HEK293 (cell line): Measurements from ENCODE around the gene NEB.

Source experiments
- CTCF ChIA-PET: fragments of 350-600 bp; formaldehyde crosslinking; extraction: SDS; loops from one replicate; lab custom pipeline; 2021; ENCODE audit warnings: antibody characterized with exemption; lab: Yijun Ruan, JAX
- POLR2A ChIA-PET: fragments of 300-600 bp; formaldehyde crosslinking; extraction: SDS; loops from one replicate; lab custom pipeline; 2020; ENCODE audit warnings: antibody characterized with exemption, inconsistent platforms; lab: Yijun Ruan, JAX
- H3K27ac ChIP-seq: fragments of 200-500 bp; sonication (Bioruptor generic); 2 replicates; pipeline ENCODE4 v1.5.1; 2014; ENCODE audit warnings: low read depth, low read length, control low read depth, inconsistent platforms; ENCODE audit errors: extremely low read depth
- H3K36me3 ChIP-seq, 2 experiments: fragments of 200-500 bp in 1 of 2; sonication (Bioruptor generic) in 1 of 2; 1 replicate in 1 of 2; 2 replicates in 1 of 2; pipeline ENCODE4 v1.5.1; 2014 to 2017; ENCODE audit warnings: inconsistent platforms in 2 of 2, low read length in 2 of 2; ENCODE audit not compliant: control insufficient read depth in 2 of 2, insufficient read depth in 1 of 2
- H3K4me1 ChIP-seq: fragments of 200-500 bp; sonication (Bioruptor generic); 2 replicates; pipeline ENCODE4 v1.5.1; 2014; ENCODE audit warnings: mild to moderate bottlenecking, low read length, inconsistent platforms; ENCODE audit not compliant: control insufficient read depth, insufficient read depth
- H3K4me3 ChIP-seq: 2 replicates; pipeline ENCODE4 v1.5.1; 2011; ENCODE audit warnings: low read depth, mild to moderate bottlenecking, control low read depth, low read length, moderate library complexity
- H3K9me3 ChIP-seq: fragments of 200-500 bp; sonication (Bioruptor generic); 2 replicates; pipeline ENCODE4 v1.5.1; 2014; ENCODE audit warnings: low read depth, low read length, inconsistent platforms; ENCODE audit not compliant: control insufficient read depth, insufficient read depth
- CTCF ChIP-seq: fragments of 450-650 bp; formaldehyde crosslinking; IDR thresholded peaks from 2 replicates; pipeline ENCODE4 v1.5.1; 2016; ENCODE audit warnings: missing biosample characterization, missing genetic modification characterization
- GFI1B ChIP-seq: fragments of 450-650 bp; formaldehyde crosslinking; IDR thresholded peaks from 2 replicates; pipeline ENCODE4 v1.5.1; 2016; ENCODE audit warnings: missing biosample characterization, missing genetic modification characterization
- INSM2 ChIP-seq: fragments of 450-650 bp; formaldehyde crosslinking; IDR thresholded peaks from 2 replicates; pipeline ENCODE4 v1.5.1; 2016; ENCODE audit warnings: missing biosample characterization, missing genetic modification characterization
- KLF1 ChIP-seq: fragments of 450-650 bp; formaldehyde crosslinking; IDR thresholded peaks from 2 replicates; pipeline ENCODE4 v1.5.1; 2016; ENCODE audit warnings: missing biosample characterization, missing genetic modification characterization
- MZF1 ChIP-seq: fragments of 450-650 bp; formaldehyde crosslinking; IDR thresholded peaks from 2 replicates; pipeline ENCODE4 v1.5.1; 2017; ENCODE audit warnings: missing biosample characterization, missing genetic modification characterization, borderline replicate concordance
- RBAK ChIP-seq: fragments of 450-650 bp; formaldehyde crosslinking; IDR thresholded peaks from 2 replicates; pipeline ENCODE4 v1.5.1; 2016; ENCODE audit warnings: missing biosample characterization, missing genetic modification characterization
- SP7 ChIP-seq: fragments of 450-650 bp; formaldehyde crosslinking; IDR thresholded peaks from 2 replicates; pipeline ENCODE4 v1.5.1; 2016; ENCODE audit warnings: missing biosample characterization, missing genetic modification characterization
- TSHZ1 ChIP-seq: fragments of 450-650 bp; formaldehyde crosslinking; IDR thresholded peaks from 2 replicates; pipeline ENCODE4 v1.5.1; 2016; ENCODE audit warnings: missing biosample characterization, missing genetic modification characterization, borderline replicate concordance
- ZIC2 ChIP-seq: fragments of 450-650 bp; formaldehyde crosslinking; IDR thresholded peaks from 2 replicates; pipeline ENCODE4 v1.5.1; 2016; ENCODE audit warnings: missing biosample characterization, missing genetic modification characterization
- ZNF114 ChIP-seq: fragments of 450-650 bp; formaldehyde crosslinking; IDR thresholded peaks from 2 replicates; pipeline ENCODE4 v1.5.0; 2017; ENCODE audit warnings: missing biosample characterization, missing genetic modification characterization
- ZNF133 ChIP-seq: fragments of 450-650 bp; formaldehyde crosslinking; IDR thresholded peaks from 2 replicates; pipeline ENCODE4 v1.5.1; 2016; ENCODE audit warnings: missing biosample characterization, missing genetic modification characterization
- ZNF169 ChIP-seq: fragments of 450-650 bp; formaldehyde crosslinking; IDR thresholded peaks from 2 replicates; pipeline ENCODE4 v1.5.1; 2016; ENCODE audit warnings: missing biosample characterization, missing genetic modification characterization
- ZNF175 ChIP-seq: fragments of 450-650 bp; formaldehyde crosslinking; IDR thresholded peaks from 2 replicates; pipeline ENCODE4 v1.5.1; 2016; ENCODE audit warnings: missing biosample characterization, missing genetic modification characterization
- ZNF2 ChIP-seq: fragments of 450-650 bp; formaldehyde crosslinking; IDR thresholded peaks from 2 replicates; pipeline ENCODE4 v1.5.1; 2016; ENCODE audit warnings: missing biosample characterization, missing genetic modification characterization
- ZNF202 ChIP-seq: fragments of 450-650 bp; formaldehyde crosslinking; IDR thresholded peaks from 2 replicates; pipeline ENCODE4 v1.5.1; 2016; ENCODE audit warnings: missing biosample characterization, missing genetic modification characterization, borderline replicate concordance
- ZNF335 ChIP-seq: fragments of 450-650 bp; formaldehyde crosslinking; conservative IDR thresholded peaks from 2 replicates; pipeline ENCODE4 v1.5.1; 2016; ENCODE audit warnings: missing biosample characterization, missing genetic modification characterization
- ZNF362 ChIP-seq: fragments of 450-650 bp; formaldehyde crosslinking; IDR thresholded peaks from 2 replicates; pipeline ENCODE4 v1.5.1; 2016; ENCODE audit warnings: missing biosample characterization, missing genetic modification characterization
- ZNF394 ChIP-seq: fragments of 450-650 bp; formaldehyde crosslinking; IDR thresholded peaks from 2 replicates; pipeline ENCODE4 v1.5.1; 2016; ENCODE audit warnings: missing biosample characterization, missing genetic modification characterization, mild to moderate bottlenecking, moderate library complexity, borderline replicate concordance
- ZNF423 ChIP-seq: fragments of 450-650 bp; formaldehyde crosslinking; IDR thresholded peaks from 2 replicates; pipeline ENCODE4 v1.5.1; 2016; ENCODE audit warnings: missing biosample characterization, missing genetic modification characterization
- ZNF433 ChIP-seq: fragments of 450-650 bp; formaldehyde crosslinking; IDR thresholded peaks from 2 replicates; pipeline ENCODE4 v1.5.1; 2016; ENCODE audit warnings: missing biosample characterization, missing genetic modification characterization, low read depth
- ZNF488 ChIP-seq: fragments of 450-650 bp; formaldehyde crosslinking; IDR thresholded peaks from 2 replicates; pipeline ENCODE4 v1.5.1; 2016; ENCODE audit warnings: missing biosample characterization, missing genetic modification characterization
- ZNF510 ChIP-seq: fragments of 450-650 bp; formaldehyde crosslinking; IDR thresholded peaks from 2 replicates; pipeline ENCODE4 v1.5.1; 2018; ENCODE audit warnings: mild to moderate bottlenecking, missing genetic modification characterization, missing biosample characterization; ENCODE audit not compliant: insufficient replicate concordance
- ZNF521 ChIP-seq: fragments of 450-650 bp; formaldehyde crosslinking; IDR thresholded peaks from 2 replicates; pipeline ENCODE4 v1.5.1; 2017; ENCODE audit warnings: missing biosample characterization, mild to moderate bottlenecking, missing genetic modification characterization
- ZNF544 ChIP-seq: fragments of 450-650 bp; formaldehyde crosslinking; IDR thresholded peaks from 2 replicates; pipeline ENCODE4 v1.5.0; 2017; ENCODE audit warnings: missing biosample characterization, missing genetic modification characterization
- ZNF555 ChIP-seq: fragments of 450-650 bp; formaldehyde crosslinking; conservative IDR thresholded peaks from 2 replicates; pipeline ENCODE4 v1.5.1; 2017; ENCODE audit warnings: missing biosample characterization, mild to moderate bottlenecking, missing genetic modification characterization, inconsistent platforms
- ZNF571 ChIP-seq: fragments of 450-650 bp; formaldehyde crosslinking; IDR thresholded peaks from 2 replicates; pipeline ENCODE4 v1.5.0; 2017; ENCODE audit warnings: missing biosample characterization, missing genetic modification characterization
- ZNF664 ChIP-seq: fragments of 450-650 bp; formaldehyde crosslinking; IDR thresholded peaks from 2 replicates; pipeline ENCODE4 v1.5.1; 2016; ENCODE audit warnings: missing biosample characterization, missing genetic modification characterization
- ZNF785 ChIP-seq: fragments of 450-650 bp; formaldehyde crosslinking; IDR thresholded peaks from 2 replicates; pipeline ENCODE4 v1.5.1; 2016; ENCODE audit warnings: missing biosample characterization, missing genetic modification characterization

The NEB gene

GRCh38 chr2:151506170-151506569, 228.1 kb downstream of the NEB start:
- Histone ChIP-seq H3K9me3 (no peaks in the 10 kb centered on the region), H3K4me1 (no peaks in the 10 kb centered on the region), H3K27ac (no peak overlapping the region), H3K4me3 (no peak overlapping the region), H3K36me3 (peaks cover 0 to 22% of the 10 kb centered on the region in 2 experiments; a peak in 1 of 3 replicates)
- ChIA-PET CTCF (no interaction called here), POLR2A (interaction anchor here (0.6 kb wide), 1 partner anchor 1294 kb away, joined by 3 read pairs; no protein-coding TSS in a partner anchor)
- TF ChIP-seq GFI1B (tag by site-specific recombination) (no peak), ZNF785 (tag by site-specific recombination) (no peak), ZNF169 (tag by site-specific recombination) (no peak), TSHZ1 (tag by site-specific recombination) (no peak), MZF1 (tag by site-specific recombination) (no peak), ZNF335 (tag by site-specific recombination) (no peak), ZNF664 (tag by site-specific recombination) (no peak), ZNF114 (tag by site-specific recombination) (no peak), ZNF521 (no peak), ZNF433 (tag by site-specific recombination) (no peak), ZNF571 (no peak), ZIC2 (tag by site-specific recombination) (no peak), ZNF133 (tag by site-specific recombination) (no peak), SP7 (no peak), ZNF2 (tag by site-specific recombination) (no peak), KLF1 (tag by site-specific recombination) (no peak), ZNF555 (tag by site-specific recombination) (no peak), ZNF544 (tag by site-specific recombination) (no peak), ZNF488 (tag by site-specific recombination) (no peak), INSM2 (tag by site-specific recombination) (no peak)

GRCh38 chr2:151498178-151498577, 236.1 kb downstream of the NEB start:
- no peaks in the 10 kb centered on the region for H3K4me1 ChIP-seq
- H3K9me3 ChIP-seq = no peaks in the 10 kb centered on the region
- no peak overlapping the region for H3K27ac ChIP-seq
- no peak overlapping the region for H3K4me3 ChIP-seq
- CTCF ChIA-PET = interaction anchor here (1.1 kb wide), 1 partner anchor 61 kb away, joined by 3 read pairs; no protein-coding TSS in a partner anchor
- POLR2A ChIA-PET = no interaction called here
- peaks cover 0 to 3% of the 10 kb centered on the region in 2 experiments; a peak in 1 of 3 replicates for H3K36me3 ChIP-seq
- TF ChIP-seq ZNF362 = no peak
- TF ChIP-seq ZNF510 = no peak
- no peak for TF ChIP-seq ZNF202 (tag by site-specific recombination)
- no peak for TF ChIP-seq ZNF175
- no peak for TF ChIP-seq CTCF (tag by site-specific recombination)
- no peak for TF ChIP-seq ZNF133 (tag by site-specific recombination)
- no peak for TF ChIP-seq ZNF521
- no peak for TF ChIP-seq ZNF555 (tag by site-specific recombination)
- no peak for TF ChIP-seq RBAK (tag by site-specific recombination)
- no peak for TF ChIP-seq ZNF394 (tag by site-specific recombination)
- TF ChIP-seq ZNF423 (tag by site-specific recombination) = no peak
